ENCODE data around the gene ITGB4. TPM values are rescaled to one million over a fixed set of nuclear protein-coding genes. Genes with fewer than 3 reads are reported as not detected.
A peak's percentile ranks its signal among the peaks of the same experiment; 100 is the strongest.

Gene ITGB4
- total and polyA plus RNA-seq, 10 of the 15 experiments (the other 5 are each of a cell fraction or from before 2014, with no cell fraction given): 0.06 to 1.6 (median 0.27) TPM; not detected in 2

- TF ChIP-seq SUPT20H (IDR thresholded peaks at IDR 0.05; ENCODE audit: borderline replicate concordance, control insufficient read depth, low read depth, low read length): no peak
- TF ChIP-seq ZSCAN29 (IDR thresholded peaks at IDR 0.05): no peak
- peak; percentile 99 for TF ChIP-seq BACH1 (IDR thresholded peaks at IDR 0.05; ENCODE audit: borderline replicate concordance)
- TF ChIP-seq SMARCA5 (IDR thresholded peaks at IDR 0.05): peak; percentile 69
- TF ChIP-seq TCF7 (IDR thresholded peaks at IDR 0.05; ENCODE audit: borderline replicate concordance): no peak
- peak; percentile 83 for TF ChIP-seq ZNF592 (IDR thresholded peaks at IDR 0.05)
- TF ChIP-seq, protein P1, sequence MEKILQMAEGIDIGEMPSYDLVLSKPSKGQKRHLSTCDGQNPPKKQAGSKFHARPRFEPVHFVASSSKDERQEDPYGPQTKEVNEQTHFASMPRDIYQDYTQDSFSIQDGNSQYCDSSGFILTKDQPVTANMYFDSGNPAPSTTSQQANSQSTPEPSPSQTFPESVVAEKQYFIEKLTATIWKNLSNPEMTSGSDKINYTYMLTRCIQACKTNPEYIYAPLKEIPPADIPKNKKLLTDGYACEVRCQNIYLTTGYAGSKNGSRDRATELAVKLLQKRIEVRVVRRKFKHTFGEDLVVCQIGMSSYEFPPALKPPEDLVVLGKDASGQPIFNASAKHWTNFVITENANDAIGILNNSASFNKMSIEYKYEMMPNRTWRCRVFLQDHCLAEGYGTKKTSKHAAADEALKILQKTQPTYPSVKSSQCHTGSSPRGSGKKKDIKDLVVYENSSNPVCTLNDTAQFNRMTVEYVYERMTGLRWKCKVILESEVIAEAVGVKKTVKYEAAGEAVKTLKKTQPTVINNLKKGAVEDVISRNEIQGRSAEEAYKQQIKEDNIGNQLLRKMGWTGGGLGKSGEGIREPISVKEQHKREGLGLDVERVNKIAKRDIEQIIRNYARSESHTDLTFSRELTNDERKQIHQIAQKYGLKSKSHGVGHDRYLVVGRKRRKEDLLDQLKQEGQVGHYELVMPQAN (conservative IDR thresholded peaks at IDR 0.05): 0 out of 2 replicates have a peak, but pooled peaks have one; percentile 60
- no peak for TF ChIP-seq NFYA (IDR thresholded peaks at IDR 0.05; ENCODE audit: borderline replicate concordance, low read depth, low read length)
- TF ChIP-seq KDM1A (IDR thresholded peaks at IDR 0.05; ENCODE audit: borderline replicate concordance): no peak
- TF ChIP-seq RB1 (IDR thresholded peaks at IDR 0.05; ENCODE audit: borderline replicate concordance): peak; percentile 95; the same call in 1 of the 2 replicates
- TF ChIP-seq SMAD5 (IDR thresholded peaks at IDR 0.05; ENCODE audit: low read depth): peak; percentile 77
- TF ChIP-seq, protein P2, sequence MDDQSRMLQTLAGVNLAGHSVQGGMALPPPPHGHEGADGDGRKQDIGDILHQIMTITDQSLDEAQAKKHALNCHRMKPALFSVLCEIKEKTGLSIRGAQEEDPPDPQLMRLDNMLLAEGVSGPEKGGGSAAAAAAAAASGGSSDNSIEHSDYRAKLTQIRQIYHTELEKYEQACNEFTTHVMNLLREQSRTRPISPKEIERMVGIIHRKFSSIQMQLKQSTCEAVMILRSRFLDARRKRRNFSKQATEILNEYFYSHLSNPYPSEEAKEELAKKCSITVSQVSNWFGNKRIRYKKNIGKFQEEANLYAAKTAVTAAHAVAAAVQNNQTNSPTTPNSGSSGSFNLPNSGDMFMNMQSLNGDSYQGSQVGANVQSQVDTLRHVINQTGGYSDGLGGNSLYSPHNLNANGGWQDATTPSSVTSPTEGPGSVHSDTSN (IDR thresholded peaks at IDR 0.05; ENCODE audit: insufficient replicate concordance, low read depth, low read length): no peak
- TF ChIP-seq ZBED1 (IDR thresholded peaks at IDR 0.05; ENCODE audit: borderline replicate concordance): peak; percentile 78; the same call in 1 of the 2 replicates
- TF ChIP-seq, protein P3, sequence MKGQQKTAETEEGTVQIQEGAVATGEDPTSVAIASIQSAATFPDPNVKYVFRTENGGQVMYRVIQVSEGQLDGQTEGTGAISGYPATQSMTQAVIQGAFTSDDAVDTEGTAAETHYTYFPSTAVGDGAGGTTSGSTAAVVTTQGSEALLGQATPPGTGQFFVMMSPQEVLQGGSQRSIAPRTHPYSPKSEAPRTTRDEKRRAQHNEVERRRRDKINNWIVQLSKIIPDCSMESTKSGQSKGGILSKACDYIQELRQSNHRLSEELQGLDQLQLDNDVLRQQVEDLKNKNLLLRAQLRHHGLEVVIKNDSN (IDR thresholded peaks at IDR 0.05; ENCODE audit: borderline replicate concordance, extremely low read length, insufficient read depth, low read depth, low read length): peak; percentile 73
- TF ChIP-seq RELB (IDR thresholded peaks at IDR 0.05; ENCODE audit: low read depth): peak; percentile 37; the same call in 1 of the 2 replicates
- TF ChIP-seq MEF2B (IDR thresholded peaks at IDR 0.05; ENCODE audit: partially characterized antibody, poor library complexity, severe bottlenecking): peak; percentile 98
Measured at GRCh38 chr17:75785016-75785890, 64.0 kb downstream of the ITGB4 start (continued).
